ENCODE measurements around the gene MEF2C.

The MEF2C gene

DNA sequence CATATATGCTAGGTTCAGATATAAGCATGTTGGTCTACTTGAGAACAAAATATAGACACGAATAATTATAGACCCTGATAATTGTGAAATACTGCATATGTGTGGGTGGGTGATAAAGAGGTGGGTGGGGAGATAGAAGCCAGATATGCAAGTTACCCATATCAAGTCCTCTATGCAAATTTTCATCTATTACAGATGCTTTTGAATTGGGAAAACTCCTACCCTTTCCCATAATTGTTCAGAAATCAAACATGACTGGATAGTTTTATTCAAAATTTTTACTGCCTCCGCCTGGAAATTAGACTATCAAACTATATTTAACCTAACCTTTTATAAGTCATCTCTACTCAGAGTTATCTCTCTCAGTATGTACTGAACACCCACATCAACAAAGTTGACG is 157.5 kb downstream of the MEF2C start:
- CTCF ChIA-PET = interaction anchor here (0.6 to 1.4 kb wide), 3 partner anchors 60 to 1707 kb away, joined by 3 to 10 read pairs (median 3); no protein-coding TSS in a partner anchor

DNA sequence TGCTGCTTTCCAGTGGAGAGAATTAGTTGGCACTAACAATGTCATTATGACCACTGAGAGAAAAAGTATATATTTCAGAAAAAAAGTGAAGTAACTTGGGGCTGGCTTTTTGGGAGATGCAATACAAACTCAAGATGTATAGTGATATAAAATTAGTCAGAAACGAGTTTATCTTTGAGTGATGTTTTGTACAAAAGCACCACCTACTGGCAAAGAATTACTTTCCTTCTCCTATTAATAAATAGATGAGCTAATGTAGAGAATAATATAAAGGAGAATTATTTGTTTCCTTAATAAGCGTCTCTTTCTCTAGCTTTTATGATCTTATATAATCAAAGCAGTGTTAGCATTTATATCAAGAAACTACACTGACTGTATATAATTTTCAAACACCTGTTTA is 158.8 kb downstream of the MEF2C start:
- TF ChIP-seq, protein P1, sequence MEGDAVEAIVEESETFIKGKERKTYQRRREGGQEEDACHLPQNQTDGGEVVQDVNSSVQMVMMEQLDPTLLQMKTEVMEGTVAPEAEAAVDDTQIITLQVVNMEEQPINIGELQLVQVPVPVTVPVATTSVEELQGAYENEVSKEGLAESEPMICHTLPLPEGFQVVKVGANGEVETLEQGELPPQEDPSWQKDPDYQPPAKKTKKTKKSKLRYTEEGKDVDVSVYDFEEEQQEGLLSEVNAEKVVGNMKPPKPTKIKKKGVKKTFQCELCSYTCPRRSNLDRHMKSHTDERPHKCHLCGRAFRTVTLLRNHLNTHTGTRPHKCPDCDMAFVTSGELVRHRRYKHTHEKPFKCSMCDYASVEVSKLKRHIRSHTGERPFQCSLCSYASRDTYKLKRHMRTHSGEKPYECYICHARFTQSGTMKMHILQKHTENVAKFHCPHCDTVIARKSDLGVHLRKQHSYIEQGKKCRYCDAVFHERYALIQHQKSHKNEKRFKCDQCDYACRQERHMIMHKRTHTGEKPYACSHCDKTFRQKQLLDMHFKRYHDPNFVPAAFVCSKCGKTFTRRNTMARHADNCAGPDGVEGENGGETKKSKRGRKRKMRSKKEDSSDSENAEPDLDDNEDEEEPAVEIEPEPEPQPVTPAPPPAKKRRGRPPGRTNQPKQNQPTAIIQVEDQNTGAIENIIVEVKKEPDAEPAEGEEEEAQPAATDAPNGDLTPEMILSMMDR (conservative IDR thresholded peaks at IDR 0.05; ENCODE audit: low read depth) = no peak; the same call in none of the 2 replicates
- no peak overlapping the region for H3K27ac ChIP-seq
- POLR2A ChIA-PET (ENCODE audit: low non-redundant PET) = no interaction called here
- no peak for DNase-seq (ENCODE audit: low spot score)
- CTCF ChIA-PET = interaction anchor here (0.6 to 1.4 kb wide), 8 partner anchors 13 to 1630 kb away, joined by 3 to 10 read pairs (median 3); no protein-coding TSS in a partner anchor

More for the DNA sequence above, 157.5 kb downstream of the MEF2C start:
- no peak for DNase-seq (ENCODE audit: low spot score)
- H3K27ac ChIP-seq = no peak overlapping the region
- POLR2A ChIA-PET (ENCODE audit: low non-redundant PET) = no interaction called here
- TF ChIP-seq, protein P1 (conservative IDR thresholded peaks at IDR 0.05; ENCODE audit: low read depth) = no peak

DNA sequence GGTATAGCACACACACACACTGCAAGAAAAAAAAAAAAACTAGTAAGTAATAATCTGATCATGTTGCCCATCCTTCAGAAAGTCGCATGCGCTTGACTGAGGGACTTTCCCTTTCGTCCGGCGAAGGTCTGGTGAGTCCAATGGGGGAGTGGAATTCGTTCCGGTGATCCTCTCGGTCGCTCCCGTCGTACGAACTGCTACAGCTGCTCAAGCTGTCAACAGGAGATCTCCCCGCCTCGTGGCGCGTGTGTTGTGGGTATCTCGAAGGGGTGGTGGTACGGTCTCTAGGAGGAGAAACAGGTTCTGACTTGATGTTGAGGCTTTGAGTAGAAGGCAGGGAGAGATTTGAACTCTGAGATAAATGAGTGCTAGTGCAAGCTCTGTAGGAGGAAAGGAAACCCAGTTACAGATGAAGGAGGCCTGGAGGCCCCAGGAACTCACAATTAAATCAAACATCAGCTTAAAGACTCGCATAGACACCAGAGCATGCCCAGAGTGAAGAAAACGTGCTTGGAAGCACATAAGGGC is 160.4 kb downstream of the MEF2C start:
- POLR2A ChIA-PET (ENCODE audit: low non-redundant PET) = no interaction called here
- DNase-seq (ENCODE audit: low spot score) = no peak
- TF ChIP-seq, protein P1 (conservative IDR thresholded peaks at IDR 0.05; ENCODE audit: low read depth) = no peak
- CTCF ChIA-PET = interaction anchor here (0.5 to 1.1 kb wide), 5 partner anchors 13 to 941 kb away, joined by 3 to 5 read pairs (median 4); no protein-coding TSS in a partner anchor
- no peak overlapping the region for H3K27ac ChIP-seq

DNA sequence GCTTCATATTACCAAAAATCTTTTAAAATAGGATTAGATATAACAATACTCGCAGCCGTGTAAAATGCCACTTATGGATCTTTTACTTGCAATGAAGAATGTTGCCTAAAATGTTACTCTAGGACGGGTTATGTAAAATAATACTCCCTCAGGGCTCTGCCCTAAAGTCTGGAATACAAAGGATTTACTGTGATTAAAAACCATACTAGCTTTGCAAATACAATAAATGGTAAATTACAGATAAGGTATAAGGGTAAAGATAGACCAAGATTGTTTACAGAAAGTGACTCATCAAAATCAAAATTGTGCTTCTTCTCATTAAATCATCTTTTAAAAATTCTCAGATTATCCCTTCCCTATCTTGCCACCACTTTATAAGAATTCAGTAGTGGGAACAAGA is 163.6 kb downstream of the MEF2C start:
- CTCF ChIA-PET = interaction anchor here (0.7 kb wide), 1 partner anchor 958 kb away, joined by 3 read pairs; no protein-coding TSS in a partner anchor
- POLR2A ChIA-PET (ENCODE audit: low non-redundant PET) = no interaction called here
- TF ChIP-seq, protein P1 (conservative IDR thresholded peaks at IDR 0.05; ENCODE audit: low read depth) = no peak
- no peak overlapping the region for H3K27ac ChIP-seq
- no peak for DNase-seq (ENCODE audit: low spot score)

DNA sequence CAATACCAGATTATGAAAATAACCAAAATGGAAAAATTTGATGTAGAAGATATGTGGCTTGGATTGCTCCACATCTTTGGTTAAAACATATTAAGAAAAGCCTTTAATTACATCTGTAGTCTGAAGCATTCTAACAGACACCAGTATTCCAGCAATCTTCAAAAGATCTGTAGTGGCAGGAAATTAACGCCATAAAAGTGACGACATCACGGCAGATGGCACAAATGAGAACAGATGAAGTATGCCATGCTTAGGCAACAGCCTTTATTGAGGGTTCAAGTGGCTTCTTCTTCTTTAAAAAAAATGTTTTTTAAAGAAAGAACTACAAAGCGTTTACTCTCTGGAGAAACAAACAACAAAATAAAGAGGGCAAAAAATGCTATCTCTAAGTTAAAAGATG is 164.2 kb downstream of the MEF2C start:
- TF ChIP-seq, protein P1 (conservative IDR thresholded peaks at IDR 0.05; ENCODE audit: low read depth) = no peak

DNA sequence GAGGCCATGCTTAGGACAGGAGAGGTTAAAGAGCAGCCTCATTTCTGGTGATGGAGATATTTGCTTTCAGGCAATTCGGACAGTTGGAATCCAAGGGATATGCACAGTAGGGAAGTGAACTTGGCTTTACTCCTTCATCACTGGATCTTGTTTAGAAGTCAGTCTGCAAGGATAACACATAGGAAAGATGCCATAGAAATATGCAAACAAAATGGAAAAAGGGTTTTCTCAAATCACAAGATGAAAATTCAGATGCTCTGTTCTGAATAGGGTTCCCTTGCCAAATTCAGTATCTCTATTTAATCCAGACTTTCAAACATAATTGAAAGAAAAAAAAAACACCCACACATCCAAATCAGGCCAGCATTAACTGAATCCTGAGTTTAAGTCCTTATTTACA is 166.9 kb downstream of the MEF2C start:
- no peak for DNase-seq (ENCODE audit: low spot score)
- H3K27ac ChIP-seq = no peak overlapping the region
- ChIA-PET POLR2A (ENCODE audit: low non-redundant PET) (no interaction called here), CTCF (interaction anchor here (0.5 to 0.7 kb wide), 2 partner anchors 89 to 848 kb away, joined by 3 to 4 read pairs; no protein-coding TSS in a partner anchor)
- TF ChIP-seq, protein P1 (conservative IDR thresholded peaks at IDR 0.05; ENCODE audit: low read depth) = no peak

More for the DNA sequence above, 164.2 kb downstream of the MEF2C start:
- no peak overlapping the region for H3K27ac ChIP-seq
- CTCF ChIA-PET = no interaction called here
- POLR2A ChIA-PET (ENCODE audit: low non-redundant PET) = no interaction called here
- DNase-seq (ENCODE audit: low spot score) = no peak

All from RWPE1 (cell line).